ENCODE data around the gene CD226. TPM values are rescaled to one million over a fixed set of nuclear protein-coding genes. Genes with fewer than 3 reads are reported as not detected.

CD226 gene
- total RNA-seq: 2.9 TPM

GRCh38 chr18:69947361-69948133 is at the start of gene CD226:
Gene CD226 (minus strand): TSS chr18:69947873. CDS start chr18:69947406, 467 bp downstream.

